Measurements from ENCODE around the gene ATP6V1F. TPM values are rescaled to one million over a fixed set of nuclear protein-coding genes. Genes with fewer than 3 reads are reported as not detected.

Gene ATP6V1F
- polyA plus RNA-seq, 1 donor (not counting 4 experiments of a cell fraction or from before 2014, with no cell fraction given) = 263 TPM

GRCh38 chr7:128829391-128830166 is 33.1 kb upstream of the ATP6V1F start:
- Histone ChIP-seq H3K4me1 (ENCODE audit: control insufficient read depth, extremely low read depth, insufficient read depth, low read length) (peaks cover 12% of the 10 kb centered on the region), H3K9me1 (ENCODE audit: control insufficient read depth, extremely low read depth, insufficient read depth, low read length) (peaks cover under 1% of the 10 kb centered on the region), H3K9ac (ENCODE audit: control insufficient read depth, extremely low read depth, insufficient read depth, low read length) (no peak overlapping the region), H3K4me3 (ENCODE audit: control insufficient read depth in 2 of 3, extremely low read depth in 1 of 3, insufficient read depth in 2 of 3, low read depth in 1 of 3, low read length in 3 of 3) (peak overlapping the region in 1 of 3 experiments; percentile 41), H3K4me2 (ENCODE audit: control insufficient read depth, extremely low read depth, insufficient read depth, low read depth, low read length) (peak overlapping the region; percentile 62), H2AFZ (ENCODE audit: control insufficient read depth, low read length) (no peak overlapping the region), H3K79me2 (ENCODE audit: control insufficient read depth, insufficient read depth, low read length) (no peaks in the 10 kb centered on the region), H3K9me3 (ENCODE audit: control insufficient read depth, low read depth, low read length) (no peaks in the 10 kb centered on the region), H4K20me1 (ENCODE audit: control insufficient read depth, extremely low read depth, insufficient read depth, low read length) (no peaks in the 10 kb centered on the region), H3K36me3 (ENCODE audit: control insufficient read depth in 2 of 2, extremely low read depth in 1 of 2, insufficient read depth in 2 of 2, low read length in 2 of 2) (no peaks in the 10 kb centered on the region), H3K27me3 (ENCODE audit: control insufficient read depth, extremely low read depth, insufficient read depth, low read length) (peaks cover 39% of the 10 kb centered on the region), H3K27ac (ENCODE audit: control insufficient read depth, insufficient read depth, low read length) (no peak overlapping the region)
- FAIRE-seq (no peak), DNase-seq (ENCODE audit: low read depth, low spot score) (no peak)
- TF ChIP-seq CTCF (optimal IDR thresholded peaks at IDR 0.05 in 1 of 3, IDR thresholded peaks at IDR 0.05 in 1 of 3, conservative IDR thresholded peaks at IDR 0.05 in 1 of 3; ENCODE audit: extremely low read depth in 1 of 3, insufficient read depth in 2 of 3, low read length in 3 of 3) = no peak
- dilution Hi-C loops (cut with MboI; ENCODE audit: extremely low pct_ligation_motif_present, low sequenced_read_pairs) = no loop called here

GRCh38 chr7:128830231-128831177 is 32.2 kb upstream of the ATP6V1F start, which contains the start of gene FLNC:
Gene FLNC (plus strand): TSS chr7:128830406. CDS start chr7:128830638, 232 bp downstream.
- dilution Hi-C loops (cut with MboI; ENCODE audit: extremely low pct_ligation_motif_present, low sequenced_read_pairs) = no loop called here

More at GRCh38 chr7:128830231-128831177, 32.2 kb upstream of the ATP6V1F start, which contains the start of gene FLNC:
- no peaks in the 10 kb centered on the region for H3K36me3 ChIP-seq (ENCODE audit: control insufficient read depth in 2 of 2, extremely low read depth in 1 of 2, insufficient read depth in 2 of 2, low read length in 2 of 2)
- FAIRE-seq (no peak), DNase-seq (ENCODE audit: low read depth, low spot score) (no peak)
- TF ChIP-seq EZH2 (IDR thresholded peaks at IDR 0.05; ENCODE audit: low read length) = peak; percentile 84
- TF ChIP-seq CTCF (optimal IDR thresholded peaks at IDR 0.05 in 1 of 3, IDR thresholded peaks at IDR 0.05 in 1 of 3, conservative IDR thresholded peaks at IDR 0.05 in 1 of 3; ENCODE audit: extremely low read depth in 1 of 3, insufficient read depth in 2 of 3, low read length in 3 of 3) = no peak
- H3K27ac ChIP-seq (ENCODE audit: control insufficient read depth, insufficient read depth, low read length) = no peak within 1 kb of the TSS
- no peaks in the 10 kb centered on the region for H4K20me1 ChIP-seq (ENCODE audit: control insufficient read depth, extremely low read depth, insufficient read depth, low read length)
- peak within 1 kb of the TSS; percentile 73 for H2AFZ ChIP-seq (ENCODE audit: control insufficient read depth, low read length)
- no peaks in the 10 kb centered on the region for H3K79me2 ChIP-seq (ENCODE audit: control insufficient read depth, insufficient read depth, low read length)
- no peak within 1 kb of the TSS for H3K9ac ChIP-seq (ENCODE audit: control insufficient read depth, extremely low read depth, insufficient read depth, low read length)
- peak within 1 kb of the TSS; percentile 70 for H3K4me2 ChIP-seq (ENCODE audit: control insufficient read depth, extremely low read depth, insufficient read depth, low read depth, low read length)
- peak within 1 kb of the TSS; percentile 32 to 57 (median 51) for H3K4me3 ChIP-seq (ENCODE audit: control insufficient read depth in 2 of 3, extremely low read depth in 1 of 3, insufficient read depth in 2 of 3, low read depth in 1 of 3, low read length in 3 of 3)
- H3K9me3 ChIP-seq (ENCODE audit: control insufficient read depth, low read depth, low read length) = no peaks in the 10 kb centered on the region
- peaks cover 39% of the 10 kb centered on the region for H3K27me3 ChIP-seq (ENCODE audit: control insufficient read depth, extremely low read depth, insufficient read depth, low read length)
- peaks cover 3% of the 10 kb centered on the region for H3K9me1 ChIP-seq (ENCODE audit: control insufficient read depth, extremely low read depth, insufficient read depth, low read length)
- peaks cover 12% of the 10 kb centered on the region for H3K4me1 ChIP-seq (ENCODE audit: control insufficient read depth, extremely low read depth, insufficient read depth, low read length)
